ENCODE results near the gene ZNF865. TPM values are rescaled to one million over a fixed set of nuclear protein-coding genes. Genes with fewer than 3 reads are reported as not detected.

The ZNF865 gene
- polyA plus RNA-seq, 1 donor from 2014 or later: 1.7 TPM

- Histone ChIP-seq H3K36me3 (ENCODE audit: insufficient read depth, low read length) (no peaks in the 10 kb centered on the region), H3K27ac (ENCODE audit: low read length) (peak within 1 kb of the TSS; percentile 91)
- TF ChIP-seq EP300 (conservative IDR thresholded peaks at IDR 0.05; ENCODE audit: poor library complexity, severe bottlenecking) (no peak), CTCF (IDR thresholded peaks at IDR 0.05; ENCODE audit: poor library complexity, severe bottlenecking) (no peak), REST (IDR thresholded peaks at IDR 0.05; ENCODE audit: borderline replicate concordance) (peak; percentile 90), SMC3 (conservative IDR thresholded peaks at IDR 0.05; ENCODE audit: poor library complexity) (peak; percentile 16), POLR2AphosphoS5 (IDR thresholded peaks at IDR 0.05) (peak; percentile 91), EZH2 (IDR thresholded peaks at IDR 0.05; ENCODE audit: borderline replicate concordance, insufficient read depth, low read length, poor library complexity, severe bottlenecking) (no peak), RAD21 (conservative IDR thresholded peaks at IDR 0.05) (peak; percentile 17), MXI1 (conservative IDR thresholded peaks at IDR 0.05; ENCODE audit: poor library complexity, severe bottlenecking) (peak; percentile 65), TAF1 (IDR thresholded peaks at IDR 0.05; ENCODE audit: low read depth) (peak; percentile 99)
These were observed 18.9 kb downstream of the ZNF865 start, which contains the start of gene ZNF784 for GRCh38 chr19:55624109-55625003. Gene ZNF784, minus strand, starts transcription at chr19:55624566. Its CDS starts 5 bp downstream, at chr19:55624561.

GRCh38 chr19:55625004-55625326, 19.5 kb downstream of the ZNF865 start:
- peak overlapping the region; percentile 73 for H3K4me3 ChIP-seq (ENCODE audit: low read length)
- no peaks in the 10 kb centered on the region for H4K20me1 ChIP-seq (ENCODE audit: insufficient read depth)
- H2AFZ ChIP-seq (ENCODE audit: low read depth, low read length): peak overlapping the region; percentile 62
- H3K9me3 ChIP-seq (ENCODE audit: low read length): no peaks in the 10 kb centered on the region
- H3K27ac ChIP-seq (ENCODE audit: low read length): peak overlapping the region; percentile 91
- H3K36me3 ChIP-seq (ENCODE audit: insufficient read depth, low read length): no peaks in the 10 kb centered on the region
- H3F3A ChIP-seq (ENCODE audit: insufficient read depth, low read length, poor library complexity, severe bottlenecking): no peaks in the 10 kb centered on the region
- H3K9ac ChIP-seq (ENCODE audit: low read length): peak overlapping the region; percentile 87
- no peaks in the 10 kb centered on the region for H3K9me2 ChIP-seq (ENCODE audit: insufficient read depth, low read length)
- H3K79me2 ChIP-seq (replicated peaks; ENCODE audit: insufficient read depth, low read length): peaks cover 8% of the 10 kb centered on the region
- no peak for TF ChIP-seq POLR2AphosphoS5 (IDR thresholded peaks at IDR 0.05)
- no peak for TF ChIP-seq REST (IDR thresholded peaks at IDR 0.05; ENCODE audit: borderline replicate concordance)
- TF ChIP-seq MXI1 (conservative IDR thresholded peaks at IDR 0.05; ENCODE audit: poor library complexity, severe bottlenecking): peak; percentile 2
- peak; percentile 0 for TF ChIP-seq SMC3 (conservative IDR thresholded peaks at IDR 0.05; ENCODE audit: poor library complexity)
- TF ChIP-seq CTCF (IDR thresholded peaks at IDR 0.05; ENCODE audit: poor library complexity, severe bottlenecking): no peak
- TF ChIP-seq RAD21 (conservative IDR thresholded peaks at IDR 0.05): no peak
- no peak for TF ChIP-seq EP300 (conservative IDR thresholded peaks at IDR 0.05; ENCODE audit: poor library complexity, severe bottlenecking)
- TF ChIP-seq TAF1 (IDR thresholded peaks at IDR 0.05; ENCODE audit: low read depth): no peak
- no peak for TF ChIP-seq EZH2 (IDR thresholded peaks at IDR 0.05; ENCODE audit: borderline replicate concordance, insufficient read depth, low read length, poor library complexity, severe bottlenecking)
- H3K27me3 ChIP-seq (ENCODE audit: insufficient read depth, low read depth, low read length): no peaks in the 10 kb centered on the region
- H3K4me2 ChIP-seq (ENCODE audit: low read length): peak overlapping the region; percentile 38

More at GRCh38 chr19:55624109-55625003, 18.9 kb downstream of the ZNF865 start, which contains the start of gene ZNF784:
- peak within 1 kb of the TSS; percentile 38 for H3K4me2 ChIP-seq (ENCODE audit: low read length)
- H3K9me2 ChIP-seq (ENCODE audit: insufficient read depth, low read length): no peaks in the 10 kb centered on the region
- peak within 1 kb of the TSS; percentile 87 for H3K9ac ChIP-seq (ENCODE audit: low read length)
- no peaks in the 10 kb centered on the region for H3F3A ChIP-seq (ENCODE audit: insufficient read depth, low read length, poor library complexity, severe bottlenecking)
- H2AFZ ChIP-seq (ENCODE audit: low read depth, low read length): peak within 1 kb of the TSS; percentile 62
- no peaks in the 10 kb centered on the region for H4K20me1 ChIP-seq (ENCODE audit: insufficient read depth)
- peaks cover 8% of the 10 kb centered on the region for H3K79me2 ChIP-seq (replicated peaks; ENCODE audit: insufficient read depth, low read length)
- H3K9me3 ChIP-seq (ENCODE audit: low read length): no peaks in the 10 kb centered on the region
- H3K27me3 ChIP-seq (ENCODE audit: insufficient read depth, low read depth, low read length): no peaks in the 10 kb centered on the region
- peak within 1 kb of the TSS; percentile 73 for H3K4me3 ChIP-seq (ENCODE audit: low read length)
